Effector CD4-positive, alpha-beta T cell (primary cell): ENCODE measurements around the gene GLDN.
"Not testable (repeated sequence)": the region's sequence is repeated elsewhere in the genome, so short reads cannot be mapped to it uniquely, and the experiment has no call there.

Experiments
- DNase-seq: peaks from one replicate; pipeline ENCODE4 v3.0.0-alpha.2; 2020

GLDN gene

DNA sequence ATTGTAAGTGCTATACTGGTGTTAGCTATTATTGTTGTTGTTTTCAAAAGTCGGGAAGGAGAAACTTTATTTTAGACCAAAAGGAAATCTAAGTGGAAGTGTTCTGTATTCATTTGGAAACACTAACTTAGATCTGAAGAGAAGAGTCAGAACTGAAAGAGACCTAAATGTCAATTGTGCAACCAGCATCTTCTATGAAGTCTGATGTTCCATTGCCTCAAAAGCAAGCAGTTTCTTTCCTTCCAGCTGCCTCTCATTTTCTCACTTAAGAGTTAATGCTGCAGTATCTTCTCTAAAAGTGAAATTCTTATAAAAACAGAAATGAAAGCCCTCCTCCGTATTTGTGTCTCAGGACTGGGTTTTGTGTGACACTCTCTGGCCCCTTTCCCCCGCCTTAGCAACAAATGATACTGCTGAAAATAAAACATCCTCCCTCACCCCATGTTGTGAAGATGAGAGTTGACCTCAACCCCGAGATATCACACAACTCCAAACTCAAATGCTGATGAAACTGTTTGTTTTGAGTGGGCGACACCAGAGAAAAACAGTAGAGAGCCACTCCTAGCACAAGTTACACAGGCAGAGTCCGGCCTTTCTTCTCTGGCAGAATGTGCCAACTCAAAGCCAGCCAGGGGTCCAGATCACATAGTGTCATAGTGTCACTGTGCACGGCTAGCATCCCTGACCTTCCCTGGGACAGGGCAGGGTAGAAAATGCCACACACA, 48.9 kb downstream of the GLDN start:
- no peak for DNase-seq

DNA sequence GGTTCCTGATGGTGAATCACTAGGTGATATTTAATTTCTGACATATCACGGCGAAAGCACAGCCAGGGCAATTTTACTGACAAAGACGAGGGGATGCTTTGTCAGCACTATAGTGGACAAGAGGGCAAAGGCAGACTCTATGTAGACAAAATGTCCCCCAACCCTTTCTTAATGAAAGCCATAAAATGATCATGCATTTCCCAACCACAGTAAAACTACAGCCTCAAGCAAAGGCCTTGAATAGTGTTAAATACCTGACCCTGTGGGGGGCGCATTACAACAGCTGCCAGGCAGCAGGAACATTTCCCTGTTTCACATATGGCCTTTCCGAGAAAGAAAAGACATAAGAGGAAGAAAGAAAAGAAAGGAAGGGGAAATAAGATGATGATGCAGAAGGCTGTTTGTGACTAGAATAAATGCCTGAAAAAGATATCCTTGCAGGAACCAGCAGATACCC, 49.5 kb downstream of the GLDN start:
- DNase-seq = no peak

DNA sequence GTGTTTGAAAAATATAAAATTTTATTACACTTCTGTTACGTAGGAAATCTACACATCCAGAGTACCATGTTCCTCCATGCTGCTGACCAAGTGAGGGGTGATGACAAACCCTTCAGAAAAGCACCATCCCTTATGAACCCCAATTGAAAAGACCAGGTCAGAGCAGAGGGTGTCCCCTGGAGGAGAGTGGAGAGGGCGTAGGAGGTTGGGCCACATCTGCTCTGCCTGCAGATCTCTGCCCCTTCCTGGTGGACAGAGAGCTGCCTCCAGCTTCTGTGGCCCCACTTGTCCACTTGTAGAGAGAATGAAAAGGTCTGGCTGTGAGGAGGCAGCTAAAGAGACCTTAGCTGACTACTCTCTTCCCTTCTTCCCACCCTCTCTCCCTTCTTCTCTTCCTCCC, 55.5 kb downstream of the GLDN start:
- DNase-seq = no peak

DNA sequence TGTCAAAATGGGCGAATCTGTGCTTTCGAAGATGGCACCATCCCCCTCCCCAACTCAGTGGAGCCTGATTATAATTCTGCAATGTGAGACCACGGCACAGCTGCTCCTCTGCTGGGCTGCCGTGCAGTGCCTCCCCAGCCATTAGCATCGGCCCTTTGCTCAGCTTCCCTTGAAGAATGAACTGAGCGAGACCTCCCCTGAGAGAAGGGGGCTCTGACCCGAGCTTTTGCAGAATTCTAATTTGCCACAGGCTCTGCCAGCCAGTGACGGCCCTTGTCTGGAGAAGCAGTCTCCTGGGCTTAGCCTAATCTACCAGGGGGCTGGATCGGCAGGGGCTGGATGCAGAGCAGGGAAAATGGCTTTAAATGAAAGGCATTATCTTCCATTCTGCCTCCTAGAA, 57.2 kb downstream of the GLDN start:
- DNase-seq = no peak

DNA sequence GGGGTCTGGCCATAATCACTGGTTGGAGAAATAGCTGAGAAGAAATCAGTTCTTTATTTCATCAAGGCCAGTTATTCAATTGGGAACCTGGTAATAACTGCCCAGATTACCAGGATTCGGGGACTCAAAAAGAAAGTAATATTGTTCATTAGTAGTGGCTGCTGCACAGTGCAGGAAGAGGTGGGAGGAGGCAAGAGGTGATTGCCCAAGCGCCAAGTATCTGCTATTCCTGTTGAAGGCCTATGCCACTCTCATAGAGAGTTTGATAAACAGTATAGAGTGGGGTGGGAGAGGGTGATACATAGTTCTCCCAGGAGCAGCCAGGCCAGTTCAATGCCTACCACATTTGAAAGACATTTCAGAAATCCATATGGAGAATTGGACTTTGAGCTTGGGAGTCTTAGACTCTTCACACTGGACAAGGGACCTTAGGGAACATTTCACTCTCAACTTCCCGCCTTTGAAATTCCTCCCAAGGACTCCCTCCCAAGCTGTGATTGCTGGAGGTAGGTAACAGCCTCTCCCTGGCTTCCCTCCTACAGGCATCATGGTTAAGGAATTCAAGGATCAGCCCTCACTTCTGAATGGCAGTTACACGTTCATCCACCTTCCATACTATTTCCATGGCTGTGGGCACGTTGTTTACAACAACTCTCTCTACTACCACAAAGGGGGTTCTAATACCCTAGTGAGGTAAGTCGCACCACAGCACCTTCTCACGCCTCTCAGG, 59.8 kb downstream of the GLDN start:
- no peak for DNase-seq

DNA sequence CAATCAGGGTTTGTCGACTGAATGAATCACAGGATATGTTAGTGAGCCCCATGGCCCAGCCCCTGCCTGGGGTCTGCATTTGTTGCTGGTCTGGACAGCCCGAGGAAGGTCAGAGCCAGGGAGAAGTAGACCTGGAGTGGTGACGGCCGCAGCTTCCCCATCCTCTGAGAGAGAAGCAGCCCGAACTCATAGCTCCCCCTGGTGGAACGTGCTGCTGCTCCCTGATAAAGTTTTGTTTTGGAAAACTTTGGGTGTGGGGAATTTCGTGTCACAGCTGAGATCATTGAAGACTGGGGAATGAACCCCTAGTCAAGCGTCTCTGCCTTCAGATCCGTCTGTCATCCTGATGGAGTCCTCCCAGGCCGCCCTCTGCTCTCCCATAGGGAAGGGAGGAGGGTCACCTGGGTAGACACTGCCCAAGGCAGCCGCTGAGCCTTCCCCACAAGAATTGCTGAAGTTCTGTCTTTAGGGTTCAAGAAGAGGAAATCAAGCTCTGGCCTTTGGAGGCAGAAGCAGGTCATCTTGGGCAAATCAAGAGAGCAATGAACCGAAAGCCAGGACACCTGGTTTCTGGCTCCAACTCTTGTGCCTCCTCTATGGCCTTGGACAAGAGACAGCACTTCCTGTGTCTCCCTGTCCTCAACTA, 60.5 kb downstream of the GLDN start:
- no peak for DNase-seq

DNA sequence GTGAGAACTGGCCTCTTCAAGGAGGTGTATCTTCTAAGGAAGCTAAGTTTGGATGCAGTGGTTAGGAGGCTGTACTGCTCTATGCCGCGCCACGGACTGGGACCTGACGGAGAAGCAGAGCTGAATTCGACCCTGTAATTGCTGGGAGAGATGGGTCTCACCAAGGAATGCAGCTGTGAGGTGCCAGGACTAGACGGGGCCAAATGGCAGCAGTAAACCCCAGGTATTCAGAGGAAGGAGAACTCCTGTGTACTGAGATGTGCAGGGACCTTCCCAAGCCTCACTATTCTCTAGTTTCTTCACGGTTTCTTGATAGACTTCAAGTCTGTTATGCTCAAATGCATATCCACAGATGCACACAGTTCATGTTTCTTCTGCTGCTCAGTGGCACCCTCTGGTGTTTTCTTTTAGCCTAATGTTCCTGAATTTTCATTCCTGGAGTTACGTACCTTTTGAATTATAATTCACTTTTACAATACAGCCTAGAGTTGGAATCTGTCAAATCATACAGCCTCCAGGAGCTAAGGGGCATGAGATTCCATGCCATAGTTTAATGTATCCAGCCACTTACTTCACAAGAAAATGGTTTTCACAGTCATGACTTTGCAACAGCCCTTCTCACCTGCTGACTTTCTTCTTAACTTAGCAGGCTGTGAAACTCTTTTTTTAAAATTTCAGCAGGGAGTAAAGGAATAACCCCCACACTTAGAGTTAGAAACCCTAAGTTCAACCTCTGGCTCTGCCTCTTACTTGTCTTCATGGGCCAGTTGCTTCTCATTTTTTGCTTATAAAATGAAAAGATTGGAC, 61.8 kb downstream of the GLDN start:
- DNase-seq = no peak

DNA sequence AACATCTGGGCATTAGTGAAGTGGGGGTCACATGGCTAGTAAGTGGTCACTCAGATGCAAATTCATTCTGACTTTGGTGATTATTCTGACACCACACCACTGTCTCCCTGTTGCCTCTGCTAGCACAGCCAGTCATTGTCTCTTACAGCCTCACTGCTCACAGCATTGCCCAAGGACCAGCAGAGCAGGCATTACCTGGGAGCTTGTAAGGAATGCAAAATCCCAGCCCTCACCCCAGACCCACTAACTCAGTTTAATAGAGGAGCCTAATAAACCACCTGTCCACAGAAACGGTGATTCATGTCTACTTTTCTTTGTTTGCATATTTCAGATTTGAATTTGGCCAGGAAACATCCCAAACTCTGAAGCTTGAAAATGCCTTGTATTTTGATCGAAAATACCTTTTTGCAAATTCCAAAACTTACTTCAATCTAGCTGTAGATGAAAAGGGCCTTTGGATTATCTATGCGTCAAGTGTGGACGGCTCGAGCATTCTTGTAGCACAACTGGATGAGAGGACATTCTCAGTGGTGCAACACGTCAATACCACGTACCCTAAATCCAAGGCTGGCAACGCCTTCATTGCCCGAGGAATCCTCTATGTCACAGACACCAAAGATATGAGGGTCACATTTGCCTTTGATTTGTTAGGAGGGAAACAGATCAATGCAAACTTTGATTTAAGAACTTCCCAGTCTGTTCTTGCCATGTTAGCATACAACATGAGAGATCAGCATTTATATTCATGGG, 62.7 kb downstream of the GLDN start:
- DNase-seq = no peak

DNA sequence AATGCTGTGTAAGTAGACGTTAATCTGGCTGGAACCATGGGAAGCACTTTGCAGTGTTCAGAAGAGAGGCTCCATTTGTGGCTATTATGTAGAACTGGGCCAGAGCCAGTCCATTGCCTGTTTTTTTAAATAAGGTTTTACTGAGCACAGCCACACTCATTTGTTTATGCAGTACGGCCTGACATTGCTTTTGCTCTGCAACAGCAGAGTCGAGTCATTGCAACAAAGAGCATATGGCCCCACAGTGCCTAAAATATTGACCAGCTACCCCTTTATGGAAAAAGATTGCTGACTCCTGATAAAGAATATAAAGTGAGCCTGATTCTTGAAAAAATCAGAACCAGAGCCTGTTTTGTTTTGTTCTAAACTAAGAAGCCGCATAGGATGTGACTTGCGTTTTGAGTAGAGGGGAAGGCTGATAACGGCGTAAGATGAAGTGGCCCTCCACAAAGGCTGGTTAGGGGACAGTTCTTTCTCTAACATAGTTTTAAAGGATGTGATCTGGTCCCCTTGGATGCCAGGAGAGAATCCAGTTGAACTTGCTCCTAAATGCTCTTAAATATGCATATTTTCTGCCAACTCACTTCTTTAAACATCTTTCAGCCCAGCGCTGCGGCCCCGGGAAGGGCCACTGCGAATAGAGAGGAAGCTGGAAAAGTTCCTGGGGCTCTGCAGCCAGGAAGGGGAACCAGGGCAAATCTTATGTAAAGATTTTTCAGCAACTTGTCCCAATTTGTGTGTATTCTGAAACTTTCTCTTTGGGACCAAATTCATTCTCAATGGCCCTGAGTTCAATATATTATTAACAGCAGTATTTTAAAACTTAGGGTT, 64.5 kb downstream of the GLDN start:
- no peak for DNase-seq

DNA sequence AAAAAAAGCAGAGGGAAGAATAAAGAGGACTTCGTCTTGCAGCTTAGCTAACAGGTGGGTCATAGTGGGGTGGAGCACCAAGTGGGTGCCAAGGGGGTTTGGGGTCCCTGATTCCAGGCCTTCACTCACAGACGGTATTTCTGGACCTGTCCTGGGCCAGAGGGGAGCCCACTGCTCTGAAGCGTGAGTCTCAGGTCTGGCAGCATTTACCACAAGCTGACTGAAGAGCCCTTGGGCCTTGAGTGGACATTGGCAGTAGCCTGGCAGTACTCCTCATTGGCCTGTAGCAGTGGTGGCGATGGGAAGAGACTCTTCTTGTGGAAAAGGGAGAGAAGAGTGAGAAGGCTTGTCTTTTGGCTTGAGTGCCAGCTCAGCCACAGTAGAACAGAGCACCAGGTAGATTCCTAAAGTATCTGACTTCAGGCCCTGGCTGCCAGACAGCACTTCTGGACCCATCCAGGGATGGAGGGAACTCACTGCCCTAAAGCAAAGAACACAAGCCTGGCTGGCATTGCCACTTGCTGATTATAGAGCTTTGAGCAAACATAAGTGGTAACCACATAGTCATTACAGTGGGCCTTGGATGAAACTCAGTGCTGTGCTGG, 72.9 kb downstream of the GLDN start:
- DNase-seq = no peak

DNA sequence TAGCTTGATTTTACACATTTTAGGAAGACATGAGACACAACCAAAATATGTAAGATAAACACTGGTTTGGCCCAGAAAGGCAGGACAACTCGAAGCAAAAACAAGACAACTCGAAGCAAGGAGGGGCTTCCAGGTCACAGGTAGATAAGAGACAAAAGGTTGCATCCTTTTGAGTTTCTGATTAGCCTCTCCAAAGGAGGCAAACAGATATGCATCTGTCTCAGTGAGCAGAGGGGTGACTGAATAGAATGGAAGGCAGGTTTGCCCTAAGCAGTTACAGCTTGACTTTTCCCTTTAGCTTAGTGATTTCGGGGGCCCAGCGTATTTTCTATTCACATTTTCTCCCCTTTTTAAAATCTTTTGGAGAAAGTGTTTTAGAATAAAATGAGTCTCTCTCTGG, 74.7 kb downstream of the GLDN start:
- no peak for DNase-seq

DNA sequence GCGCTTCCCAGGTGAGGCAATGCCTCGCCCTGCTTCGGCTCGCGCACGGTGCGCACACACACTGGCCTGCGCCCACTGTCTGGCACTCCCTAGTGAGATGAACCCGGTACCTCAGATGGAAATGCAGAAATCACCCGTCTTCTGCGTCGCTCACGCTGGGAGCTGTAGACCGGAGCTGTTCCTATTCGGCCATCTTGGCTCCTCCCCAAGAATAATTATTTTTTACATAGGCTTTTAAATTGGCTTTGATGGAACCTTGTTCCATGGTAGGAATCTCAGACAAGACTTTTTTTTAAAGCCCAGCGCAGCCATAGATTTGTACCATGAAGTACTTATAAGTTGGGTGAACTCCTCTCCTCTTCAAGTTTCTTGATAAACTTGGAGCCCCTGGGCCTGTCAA, 81.6 kb downstream of the GLDN start:
- not testable (repeated sequence) for DNase-seq

DNA sequence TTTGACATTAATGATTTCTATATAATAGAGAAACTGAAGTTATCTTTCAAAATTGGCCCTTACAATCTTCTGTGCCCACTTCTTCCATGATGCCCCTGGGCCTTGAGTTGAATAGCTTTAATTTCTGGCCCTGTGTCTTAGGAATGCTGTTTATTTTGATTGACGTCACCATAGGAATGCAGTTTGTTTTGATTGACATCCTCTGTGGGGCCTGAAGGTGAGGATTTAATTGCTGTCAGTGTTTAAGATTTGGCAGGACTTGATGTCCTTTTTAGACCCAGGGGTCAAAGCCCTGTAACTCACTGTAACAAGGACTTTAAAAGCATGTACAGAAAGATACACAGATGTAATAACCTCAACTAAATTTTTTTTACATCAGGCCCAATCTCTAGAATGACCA, 83.3 kb downstream of the GLDN start:
- DNase-seq = no peak

DNA sequence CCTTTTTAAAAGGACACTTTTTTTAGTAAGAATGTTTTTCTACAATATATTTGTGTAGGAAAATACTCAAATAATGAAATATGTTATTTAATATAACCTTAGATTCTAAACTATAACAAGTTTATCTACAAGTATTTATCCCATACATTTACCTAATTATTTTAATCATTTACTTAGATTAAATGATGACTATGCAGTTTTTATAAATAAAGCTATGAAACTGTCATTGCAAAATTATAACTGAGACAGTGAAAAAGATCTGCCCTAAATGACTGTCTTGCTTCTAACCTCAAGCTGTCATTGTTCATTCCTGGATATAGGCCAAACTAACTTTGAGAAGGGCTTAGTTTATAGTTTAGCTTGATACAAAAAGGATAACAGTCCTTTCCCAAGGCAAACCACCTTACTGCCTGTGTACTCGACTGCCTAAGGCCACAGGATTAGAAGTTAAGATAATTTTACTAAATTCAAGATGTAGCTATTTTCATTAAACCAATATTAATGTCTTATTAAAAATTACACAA, 84.1 kb downstream of the GLDN start:
- DNase-seq = no peak

DNA sequence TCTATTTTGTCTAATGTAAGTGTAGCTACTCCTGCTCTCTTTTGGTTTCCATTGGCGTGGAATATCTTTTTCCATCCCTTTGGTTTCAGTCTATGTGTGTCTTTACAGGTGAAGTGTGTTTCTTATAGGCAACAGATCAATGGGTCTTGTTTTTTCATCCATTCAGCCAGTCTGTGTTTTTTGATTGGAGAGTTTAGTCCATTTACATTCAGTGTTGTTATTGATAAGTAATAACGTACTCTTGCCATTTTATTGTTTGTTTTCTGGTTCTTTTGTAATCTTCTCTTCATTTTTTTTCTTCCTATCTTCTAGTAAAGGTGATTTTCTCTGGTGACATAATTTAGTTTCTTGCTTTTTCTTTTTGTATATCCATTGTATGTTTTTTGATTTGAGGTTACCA, 97.1 kb downstream of the GLDN start:
- DNase-seq = no peak

DNA sequence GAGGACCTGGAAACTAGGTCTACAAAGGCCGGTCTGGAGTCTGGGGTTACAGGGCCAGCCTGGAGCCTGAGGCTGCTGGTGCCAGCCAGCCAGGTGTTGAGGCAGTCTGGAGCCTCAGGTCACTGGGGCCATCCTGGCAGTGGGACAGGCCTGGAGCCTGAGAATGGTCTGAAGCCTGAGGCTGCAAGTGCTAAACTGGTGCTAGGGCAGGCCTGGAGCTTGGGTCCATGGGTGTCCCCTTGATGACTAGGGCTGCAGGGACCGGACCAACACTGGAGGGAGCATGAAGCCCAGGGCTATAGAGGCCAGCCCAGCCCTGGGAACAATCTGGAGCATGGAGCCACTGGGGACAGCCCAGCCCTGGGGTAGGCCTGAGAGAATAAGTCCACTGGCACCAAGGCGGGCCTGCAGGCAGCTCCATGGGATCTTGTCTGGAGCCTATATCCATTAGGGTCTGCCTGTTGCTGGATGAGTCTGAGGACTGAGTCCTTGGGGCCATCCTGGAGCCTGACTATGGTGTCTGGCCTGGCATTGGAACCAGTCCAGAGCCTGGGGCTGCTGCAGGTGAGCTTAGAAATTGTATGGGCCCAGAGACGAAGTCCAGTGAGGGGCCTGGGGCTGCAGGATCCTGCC, 101.9 kb downstream of the GLDN start:
- no peak for DNase-seq

DNA sequence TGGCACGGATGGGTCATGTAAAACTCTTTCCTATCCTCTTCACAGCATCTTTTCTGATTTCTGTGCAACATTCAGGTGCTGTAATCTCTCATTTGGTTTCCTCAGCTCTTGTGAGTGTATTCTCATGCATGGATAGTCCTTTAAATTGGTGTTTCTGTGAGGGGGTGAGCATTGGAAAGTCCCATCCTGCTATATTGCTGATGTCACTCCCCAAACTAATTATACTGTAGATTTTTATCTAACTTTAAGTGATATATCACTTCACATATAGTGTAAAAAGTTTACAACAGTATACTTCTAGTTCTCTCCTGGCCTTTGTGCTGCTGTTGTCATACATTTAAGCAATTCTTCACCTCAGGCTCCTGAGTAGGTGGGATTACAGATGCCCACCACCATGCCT, 102.7 kb downstream of the GLDN start:
- no peak for DNase-seq

DNA sequence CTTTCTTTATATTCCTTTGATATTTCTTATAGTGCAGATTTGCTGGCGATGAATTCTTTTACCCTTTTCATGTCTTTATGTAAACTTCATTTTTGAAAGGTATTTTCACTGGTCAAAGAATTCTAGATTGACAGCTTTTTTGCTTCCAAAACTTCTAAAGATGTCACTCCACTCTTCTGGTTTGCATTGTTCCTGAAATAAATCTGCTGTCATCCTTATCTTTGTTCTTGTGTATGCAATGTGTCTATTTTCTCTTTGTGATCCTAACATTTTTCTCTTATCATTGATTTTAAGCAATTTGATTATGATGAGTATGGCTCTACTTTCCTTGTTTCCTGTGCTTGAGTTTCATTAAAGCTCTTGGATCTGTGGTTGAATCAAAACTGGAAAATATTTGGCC, 103.4 kb downstream of the GLDN start:
- DNase-seq = no peak

DNA sequence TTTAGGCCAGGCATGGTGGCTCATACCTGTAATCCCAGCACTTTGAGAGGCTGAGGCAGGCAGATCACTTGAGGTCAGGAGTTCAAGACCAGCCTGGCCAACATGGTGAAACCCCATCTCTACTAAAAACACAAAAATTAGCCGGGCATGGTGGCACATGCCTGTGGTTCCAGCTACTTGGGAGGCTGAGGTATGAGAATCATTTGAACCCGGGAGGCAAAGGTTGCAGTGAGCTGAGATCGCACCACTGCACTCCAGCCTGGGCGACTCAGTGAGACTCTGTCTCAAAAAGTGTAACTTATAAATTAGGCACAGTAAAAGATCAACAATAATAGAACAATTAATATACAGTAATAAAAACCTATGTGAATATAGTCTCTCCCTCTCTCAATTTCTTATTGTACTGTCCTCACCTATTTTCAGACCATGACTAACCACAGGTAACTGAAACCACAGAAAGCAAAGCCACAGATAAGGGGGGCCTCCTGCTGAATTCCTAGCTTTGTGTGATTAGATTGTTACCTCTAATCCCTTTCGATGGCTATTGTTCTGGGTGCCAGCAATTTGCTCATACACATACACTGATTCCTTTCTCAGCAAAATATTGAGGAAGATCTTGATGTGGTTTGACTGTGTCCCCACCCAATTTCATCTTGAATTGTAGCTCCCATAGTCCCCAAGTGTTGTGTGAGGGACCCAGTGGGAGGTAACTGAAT, 104.7 kb downstream of the GLDN start:
- DNase-seq = not testable (repeated sequence)
